Measurements from ENCODE around the gene MREG.

MREG gene

GRCh38 chr2:216051350-216051749 is 38.0 kb upstream of the MREG start:
- H3K4me3 ChIP-seq (ENCODE audit: low read depth, low read length), result no peak overlapping the region
- TF ChIP-seq CTCF (conservative IDR thresholded peaks at IDR 0.05; ENCODE audit: low read depth, low read length), result no peak
- DNase-seq (ENCODE audit: low read depth), result no peak

GRCh38 chr2:216049452-216049851 is 36.1 kb upstream of the MREG start:
- no peak for TF ChIP-seq CTCF (conservative IDR thresholded peaks at IDR 0.05; ENCODE audit: low read depth, low read length)
- no peak overlapping the region for H3K4me3 ChIP-seq (ENCODE audit: low read depth, low read length)
- DNase-seq (ENCODE audit: low read depth), result no peak

- DNase-seq (ENCODE audit: low read depth), result no peak
- TF ChIP-seq CTCF (conservative IDR thresholded peaks at IDR 0.05; ENCODE audit: low read depth, low read length), result no peak
Observed at GRCh38 chr2:216047397-216047796, 34.0 kb upstream of the MREG start.

GRCh38 chr2:216044883-216045486 is 31.6 kb upstream of the MREG start:
- DNase-seq (ENCODE audit: low read depth), result no peak
- H3K4me3 ChIP-seq (ENCODE audit: low read depth, low read length), result no peak overlapping the region
- TF ChIP-seq CTCF (conservative IDR thresholded peaks at IDR 0.05; ENCODE audit: low read depth, low read length), result no peak

More at GRCh38 chr2:216047397-216047796, 34.0 kb upstream of the MREG start:
- no peak overlapping the region for H3K4me3 ChIP-seq (ENCODE audit: low read depth, low read length)

GRCh38 chr2:216043949-216044348 is 30.6 kb upstream of the MREG start:
- TF ChIP-seq CTCF (conservative IDR thresholded peaks at IDR 0.05; ENCODE audit: low read depth, low read length), result no peak
- H3K4me3 ChIP-seq (ENCODE audit: low read depth, low read length), result no peak overlapping the region
- DNase-seq (ENCODE audit: low read depth), result no peak

GRCh38 chr2:216041438-216041837 is 28.1 kb upstream of the MREG start:
- H3K4me3 ChIP-seq (ENCODE audit: low read depth, low read length), result no peak overlapping the region
- TF ChIP-seq CTCF (conservative IDR thresholded peaks at IDR 0.05; ENCODE audit: low read depth, low read length), result no peak
- DNase-seq (ENCODE audit: low read depth), result no peak

- no peak overlapping the region for H3K4me3 ChIP-seq (ENCODE audit: low read depth, low read length)
- TF ChIP-seq CTCF (conservative IDR thresholded peaks at IDR 0.05; ENCODE audit: low read depth, low read length), result no peak
- no peak for DNase-seq (ENCODE audit: low read depth)
Observed at GRCh38 chr2:216039918-216040317, 26.6 kb upstream of the MREG start.

All from choroid plexus epithelial cell (primary cell).